CD14-positive monocyte (primary cell): Measurements from ENCODE around the gene PEAK1. TPM values are rescaled to one million over a fixed set of nuclear protein-coding genes. Genes with fewer than 3 reads are reported as not detected.

ENCODE experiments used
- DNase-seq, 3 donors: peaks; one replicate each; pipeline ENCODE4 v3.0.0-alpha.2; 2011 to 2022
- H2AFZ ChIP-seq: 2 replicates; pipeline ENCODE4 v1.6.0; 2012; ENCODE audit warnings: mild to moderate bottlenecking, low read depth, low read length, inconsistent platforms; ENCODE audit not compliant: insufficient read depth, poor library complexity, severe bottlenecking
- H3K27ac ChIP-seq, 2 donors: 1 replicate in 1 of 2; 2 replicates in 1 of 2; pipeline ENCODE4 v1.5.1; 2012 to 2013; ENCODE audit warnings: low read length in 2 of 2, control low read depth in 1 of 2, inconsistent platforms in 1 of 2, low read depth in 1 of 2, mild to moderate bottlenecking in 1 of 2
- H3K27me3 ChIP-seq, 2 donors: one replicate each; pipeline versions ENCODE4 v1.6.0 to v1.6.1; 2011 to 2013; ENCODE audit warnings: low read length in 2 of 2; ENCODE audit not compliant: control insufficient read depth in 2 of 2, insufficient read depth in 2 of 2
- H3K36me3 ChIP-seq, 2 donors: replicated peaks in 1 of 2; 1 replicate in 1 of 2; 2 replicates in 1 of 2; pipeline versions ENCODE4 v1.5.1 to v1.6.1; 2012 to 2013; ENCODE audit warnings: low read length in 2 of 2, control low read depth in 1 of 2, inconsistent platforms in 1 of 2, mild to moderate bottlenecking in 1 of 2; ENCODE audit not compliant: insufficient read depth in 2 of 2, control insufficient read depth in 1 of 2
- H3K4me1 ChIP-seq, 2 donors: 1 replicate in 1 of 2; 2 replicates in 1 of 2; pipeline versions ENCODE4 v1.5.1 to v1.6.1; 2012 to 2013; ENCODE audit warnings: low read length in 2 of 2, control low read depth in 1 of 2, inconsistent platforms in 1 of 2, mild to moderate bottlenecking in 1 of 2, moderate library complexity in 1 of 2; ENCODE audit not compliant: insufficient read depth in 2 of 2, control insufficient read depth in 1 of 2
- H3K4me2 ChIP-seq: replicated peaks from 2 replicates; pipeline ENCODE3; 2012; ENCODE audit warnings: low read length, moderate library complexity, mild to moderate bottlenecking; ENCODE audit not compliant: poor library complexity, severe bottlenecking; ENCODE audit errors: extremely low read depth
- H3K4me3 ChIP-seq, 3 experiments: fragments of 200-600 bp in 1 of 3; sonication (generic) in 1 of 3; replicated peaks in 1 of 3; 1 replicate in 2 of 3; 2 replicates in 1 of 3; pipeline ENCODE4 v1.5.1; 2011 to 2013; ENCODE audit warnings: low read length in 3 of 3, mild to moderate bottlenecking in 3 of 3, control low read depth in 2 of 3, low read depth in 2 of 3, inconsistent platforms in 1 of 3, moderate library complexity in 1 of 3
- H3K79me2 ChIP-seq: 2 replicates; pipeline ENCODE4 v1.6.0; 2012; ENCODE audit warnings: mild to moderate bottlenecking, control low read depth, inconsistent platforms, low read length, moderate library complexity; ENCODE audit not compliant: insufficient read depth
- H3K9ac ChIP-seq: 2 replicates; pipeline ENCODE4 v1.6.0; 2017; ENCODE audit warnings: low read length, mild to moderate bottlenecking; ENCODE audit not compliant: insufficient read depth, poor library complexity, severe bottlenecking
- H3K9me3 ChIP-seq, 2 donors: replicated peaks in 1 of 2; 1 replicate in 1 of 2; 2 replicates in 1 of 2; pipeline versions ENCODE4 v1.5.1 to v1.6.1; 2012 to 2013; ENCODE audit warnings: low read length in 2 of 2, control low read depth in 1 of 2; ENCODE audit not compliant: control insufficient read depth in 1 of 2, insufficient read depth in 1 of 2
- H4K20me1 ChIP-seq: 2 replicates; pipeline ENCODE4 v1.6.0; 2012; ENCODE audit warnings: mild to moderate bottlenecking, low read length, control low read depth, moderate library complexity; ENCODE audit not compliant: insufficient read depth
- H3K27ac Mint-ChIP-seq, 7 donors: one replicate each; pipeline ENCODE4 v1.8.0; 2020; ENCODE audit warnings: mild to moderate bottlenecking in 7 of 7, mixed read lengths in 7 of 7, moderate library complexity in 6 of 7, inconsistent platforms in 2 of 7
- H3K27me3 Mint-ChIP-seq, 3 donors: one replicate each; pipeline ENCODE4 v1.8.0; 2021 to 2022; ENCODE audit warnings: low read depth in 3 of 3, mild to moderate bottlenecking in 3 of 3, mixed read lengths in 3 of 3, moderate library complexity in 3 of 3, inconsistent platforms in 1 of 3
- H3K36me3 Mint-ChIP-seq, 2 donors: one replicate each; pipeline ENCODE4 v1.8.0; 2020; ENCODE audit warnings: mixed read lengths in 2 of 2, inconsistent platforms in 1 of 2, mild to moderate bottlenecking in 1 of 2
- H3K4me1 Mint-ChIP-seq: one replicate; pipeline ENCODE4 v1.8.0; 2020; ENCODE audit warnings: mild to moderate bottlenecking, mixed read lengths
- H3K4me3 Mint-ChIP-seq, 2 donors: one replicate each; pipeline ENCODE4 v1.8.0; 2020; ENCODE audit warnings: mild to moderate bottlenecking in 2 of 2, mixed read lengths in 2 of 2, moderate library complexity in 1 of 2
- H3K9me3 Mint-ChIP-seq, 7 donors: one replicate each; pipeline ENCODE4 v1.8.0; 2020 to 2022; ENCODE audit warnings: mixed read lengths in 7 of 7, mild to moderate bottlenecking in 6 of 7, moderate library complexity in 6 of 7, inconsistent platforms in 2 of 7
- WGBS: methylation state at CpG from one replicate; pipeline ENCODE4 v1.1.5; 2013; ENCODE audit warnings: missing lambda C conversion rate; ENCODE audit not compliant: insufficient coverage; 5-methylcytosine and 5-hydroxymethylcytosine counted together
- intact Hi-C, 2 donors: fragments of 100-400 bp; cut with micrococcal nuclease; formaldehyde crosslinking; loops; one replicate each; pipeline versions ENCODE4 v1.15.0 to v1.15.1; 2023
- polyA plus RNA-seq, 3 donors: library from polyadenylated mRNA; depleted of rRNA in 1 of 3; unstranded in 2 of 3; stranded (reverse) in 1 of 3; fragments of 300-500 nt in 2 of 3; fragments of >200 nt in 1 of 3; fragmentation: Illumina TruSeq in 2 of 3; gene quantifications; 1 replicate in 2 of 3; 2 replicates in 1 of 3; pipeline ENCODE4 v1.2.3, GENCODE V29; 2012 to 2021
- TF ChIP-seq, protein P1 (sequence below): fragments of 200-600 bp; IDR thresholded peaks from one replicate; pipeline ENCODE4 v1.8.0; 2022; ENCODE audit warnings: antibody characterized with exemption, mild to moderate bottlenecking

PEAK1 gene
- polyA plus RNA-seq, 3 donors = 0.85 to 8.7 (median 1.1) TPM

DNA sequence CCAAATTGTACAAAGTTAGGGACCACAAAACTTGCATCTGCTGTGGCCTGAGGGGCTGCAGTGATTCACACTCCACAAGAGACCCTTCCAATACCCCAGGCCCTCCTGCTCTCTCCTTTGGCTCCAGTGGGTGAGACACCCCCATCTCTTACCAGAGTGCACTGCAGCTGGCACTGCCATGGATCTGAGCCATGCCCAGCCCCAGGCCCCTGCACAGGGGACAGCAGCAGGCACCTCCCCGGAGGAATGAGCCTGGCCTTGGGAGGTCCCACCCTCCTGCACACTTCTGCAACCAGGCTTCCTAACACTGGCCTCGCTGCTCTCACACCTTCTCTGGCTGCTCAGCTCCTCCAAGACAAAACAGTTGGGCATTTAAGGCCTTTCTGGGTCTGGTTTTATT is 332.7 kb downstream of the PEAK1 start:
- TF ChIP-seq, protein P1, sequence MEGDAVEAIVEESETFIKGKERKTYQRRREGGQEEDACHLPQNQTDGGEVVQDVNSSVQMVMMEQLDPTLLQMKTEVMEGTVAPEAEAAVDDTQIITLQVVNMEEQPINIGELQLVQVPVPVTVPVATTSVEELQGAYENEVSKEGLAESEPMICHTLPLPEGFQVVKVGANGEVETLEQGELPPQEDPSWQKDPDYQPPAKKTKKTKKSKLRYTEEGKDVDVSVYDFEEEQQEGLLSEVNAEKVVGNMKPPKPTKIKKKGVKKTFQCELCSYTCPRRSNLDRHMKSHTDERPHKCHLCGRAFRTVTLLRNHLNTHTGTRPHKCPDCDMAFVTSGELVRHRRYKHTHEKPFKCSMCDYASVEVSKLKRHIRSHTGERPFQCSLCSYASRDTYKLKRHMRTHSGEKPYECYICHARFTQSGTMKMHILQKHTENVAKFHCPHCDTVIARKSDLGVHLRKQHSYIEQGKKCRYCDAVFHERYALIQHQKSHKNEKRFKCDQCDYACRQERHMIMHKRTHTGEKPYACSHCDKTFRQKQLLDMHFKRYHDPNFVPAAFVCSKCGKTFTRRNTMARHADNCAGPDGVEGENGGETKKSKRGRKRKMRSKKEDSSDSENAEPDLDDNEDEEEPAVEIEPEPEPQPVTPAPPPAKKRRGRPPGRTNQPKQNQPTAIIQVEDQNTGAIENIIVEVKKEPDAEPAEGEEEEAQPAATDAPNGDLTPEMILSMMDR = no peak
- Histone ChIP-seq H3K4me3 (no peak overlapping the region), H3K4me1 (peaks cover 12 to 18% of the 10 kb centered on the region in 2 donors), H3K36me3 (no peaks in the 10 kb centered on the region), H3K27ac (no peak overlapping the region), H3K27me3 (no peaks in the 10 kb centered on the region), H3K79me2 (no peaks in the 10 kb centered on the region), H3K9me3 (no peaks in the 10 kb centered on the region), H3K4me2 (no peak overlapping the region), H2AFZ (no peak overlapping the region), H3K9ac (no peak overlapping the region), H4K20me1 (no peaks in the 10 kb centered on the region)
- H3K9me3 Mint-ChIP-seq = no peaks in the 10 kb centered on the region
- intact Hi-C loops = no loop called here
- H3K4me3 Mint-ChIP-seq = no peak overlapping the region
- H3K36me3 Mint-ChIP-seq = no peaks in the 10 kb centered on the region
- WGBS = 100% methylated on average over 1 of the region's 2 CpGs
- no peak overlapping the region for H3K27ac Mint-ChIP-seq
- H3K4me1 Mint-ChIP-seq = peaks cover 19% of the 10 kb centered on the region
- H3K27me3 Mint-ChIP-seq = peaks cover 0 to 5% (median 4%) of the 10 kb centered on the region in 3 donors
- no peak for DNase-seq

GRCh38 chr15:77085297-77085696 is 334.6 kb downstream of the PEAK1 start:
- Mint-ChIP-seq H3K4me3 (no peak overlapping the region), H3K9me3 (peaks cover 0 to 2% (median 0%) of the 10 kb centered on the region in 7 donors), H3K4me1 (peaks cover 24% of the 10 kb centered on the region), H3K27ac (no peak overlapping the region), H3K27me3 (peaks cover 0 to 9% (median 5%) of the 10 kb centered on the region in 3 donors), H3K36me3 (no peaks in the 10 kb centered on the region)
- Histone ChIP-seq H3K36me3 (no peaks in the 10 kb centered on the region), H3K9ac (no peak overlapping the region), H3K79me2 (no peaks in the 10 kb centered on the region), H3K27me3 (no peaks in the 10 kb centered on the region), H3K4me3 (no peak overlapping the region), H3K4me2 (no peak overlapping the region), H4K20me1 (no peaks in the 10 kb centered on the region), H3K9me3 (no peaks in the 10 kb centered on the region), H2AFZ (no peak overlapping the region), H3K4me1 (peaks cover 12 to 24% of the 10 kb centered on the region in 2 donors), H3K27ac (no peak overlapping the region)
- TF ChIP-seq, protein P1 = no peak
- no CpG with 5 or more reads among the region's 2 CpGs for WGBS
- peak in 2 of 3 donors; percentile 14 to 59 for DNase-seq
- intact Hi-C loops = no loop called here
